Right atrium auricular region (tissue), 2 donors: Measurements from ENCODE around the gene NSL1. TPM values are rescaled to one million over a fixed set of nuclear protein-coding genes. Genes with fewer than 3 reads are reported as not detected.
"Not testable (repeated sequence)": the region's sequence is repeated elsewhere in the genome, so short reads cannot be mapped to it uniquely, and the experiment has no call there.

Source experiments
- DNase-seq: peaks from one replicate; pipeline ENCODE4 v3.0.0-alpha.2; 2019; ENCODE audit warnings: low spot score
- H3K27ac ChIP-seq, 2 donors: fragments of 200-600 bp; sonication (generic); 1 replicate in 1 of 2; 2 replicates in 1 of 2; pipeline ENCODE4 v1.5.1; 2016 to 2019
- H3K27me3 ChIP-seq, 2 donors: fragments of 200-600 bp; sonication (generic); one replicate each; pipeline versions ENCODE4 v1.5.1 to v1.6.0; 2017 to 2019
- H3K36me3 ChIP-seq: fragments of 200-600 bp; sonication (generic); one replicate; pipeline ENCODE4 v1.5.1; 2016
- H3K4me1 ChIP-seq, 2 donors: fragments of 200-600 bp; sonication (generic); one replicate each; pipeline versions ENCODE4 v1.5.1 to v1.6.0; 2017 to 2019
- H3K4me3 ChIP-seq, 2 donors: fragments of 200-600 bp; sonication (generic); 1 replicate in 1 of 2; 2 replicates in 1 of 2; pipeline ENCODE4 v1.5.1; 2017 to 2019; ENCODE audit warnings: mild to moderate bottlenecking in 1 of 2, moderate library complexity in 1 of 2
- H3K9me3 ChIP-seq, 2 donors: fragments of 200-600 bp; sonication (generic); one replicate each; pipeline ENCODE4 v1.5.1; 2019
- CTCF ChIP-seq, 2 donors: fragments of 200-600 bp; sonication (generic); IDR thresholded peaks; one replicate each; pipeline ENCODE4 v1.5.1; 2019; ENCODE audit warnings: antibody characterized with exemption in 2 of 2
- total RNA-seq, 2 donors: library from RNA; depleted of rRNA; stranded (reverse); fragments of >200 nt; gene quantifications; one replicate each; pipeline ENCODE4 v1.1.0, GENCODE V29; 2016

Gene NSL1
- total RNA-seq, 2 donors from 2014 or later, result 28.2 to 46.1 TPM

- no peak for TF ChIP-seq CTCF (IDR thresholded peaks at IDR 0.05)
- no peaks in the 10 kb centered on the region for H3K4me1 ChIP-seq
- H3K27me3 ChIP-seq, result no peaks in the 10 kb centered on the region
- H3K9me3 ChIP-seq, result no peaks in the 10 kb centered on the region
- no peak overlapping the region for H3K27ac ChIP-seq
- H3K4me3 ChIP-seq, result no peak overlapping the region
- no peak for DNase-seq
- no peaks in the 10 kb centered on the region for H3K36me3 ChIP-seq
Measured at GRCh38 chr1:212727386-212728181, 64.0 kb downstream of the NSL1 start.

GRCh38 chr1:212724679-212725078 lies 66.9 kb downstream of the NSL1 start:
- H3K4me1 ChIP-seq, DNase-seq, H3K27me3 ChIP-seq, H3K4me3 ChIP-seq, H3K9me3 ChIP-seq, H3K36me3 ChIP-seq, H3K27ac ChIP-seq: not testable (repeated sequence)

- DNase-seq, result no peak
- Histone ChIP-seq H3K9me3 (no peaks in the 10 kb centered on the region), H3K27me3 (no peaks in the 10 kb centered on the region), H3K4me1 (no peaks in the 10 kb centered on the region), H3K36me3 (no peaks in the 10 kb centered on the region), H3K27ac (no peak overlapping the region), H3K4me3 (no peak overlapping the region)
- TF ChIP-seq CTCF (IDR thresholded peaks at IDR 0.05), result no peak
Measured at GRCh38 chr1:212722270-212722957, 69.2 kb downstream of the NSL1 start.

GRCh38 chr1:212721388-212722247 lies 70.0 kb downstream of the NSL1 start:
- H3K4me3 ChIP-seq, result no peak overlapping the region
- no peaks in the 10 kb centered on the region for H3K4me1 ChIP-seq
- no peaks in the 10 kb centered on the region for H3K9me3 ChIP-seq
- TF ChIP-seq CTCF (IDR thresholded peaks at IDR 0.05), result no peak
- DNase-seq, result no peak
- no peak overlapping the region for H3K27ac ChIP-seq
- no peaks in the 10 kb centered on the region for H3K36me3 ChIP-seq
- no peaks in the 10 kb centered on the region for H3K27me3 ChIP-seq

GRCh38 chr1:212719633-212720032 lies 71.9 kb downstream of the NSL1 start:
- no peak overlapping the region for H3K27ac ChIP-seq
- H3K27me3 ChIP-seq, result no peaks in the 10 kb centered on the region
- DNase-seq, result no peak
- TF ChIP-seq CTCF (IDR thresholded peaks at IDR 0.05), result no peak
- no peaks in the 10 kb centered on the region for H3K36me3 ChIP-seq
- H3K4me3 ChIP-seq, result no peak overlapping the region
- no peaks in the 10 kb centered on the region for H3K9me3 ChIP-seq
- no peaks in the 10 kb centered on the region for H3K4me1 ChIP-seq

DNA sequence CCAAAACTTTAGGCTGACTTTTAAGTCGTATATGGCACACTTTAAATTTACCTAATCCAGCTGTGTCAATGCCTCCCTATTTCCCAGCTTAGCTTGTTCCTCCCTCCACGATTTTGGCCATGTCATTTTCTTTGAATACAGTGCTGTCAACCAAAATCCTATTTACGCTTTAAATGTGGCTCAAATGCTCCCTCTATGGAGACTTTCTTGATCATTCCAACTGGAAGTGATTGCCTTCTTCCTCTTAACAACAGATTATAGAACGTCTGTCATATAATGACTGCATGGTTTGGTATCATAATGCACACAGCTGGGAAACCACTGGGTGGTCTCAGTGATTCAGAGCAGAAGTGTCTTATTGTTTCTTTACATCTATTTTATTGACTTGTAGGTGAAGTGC lies 73.1 kb downstream of the NSL1 start:
- Histone ChIP-seq H3K27ac (no peak overlapping the region), H3K9me3 (peaks cover 0 to 5% of the 10 kb centered on the region in 2 donors), H3K27me3 (no peaks in the 10 kb centered on the region), H3K36me3 (no peaks in the 10 kb centered on the region), H3K4me1 (no peaks in the 10 kb centered on the region), H3K4me3 (no peak overlapping the region)
- no peak for TF ChIP-seq CTCF (IDR thresholded peaks at IDR 0.05)
- DNase-seq, result no peak
